ENCODE measurements around the gene EIPR1. TPM values are rescaled to one million over a fixed set of nuclear protein-coding genes. Genes with fewer than 3 reads are reported as not detected.
A peak's percentile ranks its signal among the peaks of the same experiment; 100 is the strongest.

Gene EIPR1
- total RNA-seq, 1 donor from 2014 or later, result 10.2 TPM

GRCh38 chr2:3405876-3406275 lies 28.3 kb upstream of the EIPR1 start:
- ATAC-seq, result peak; percentile 74
- intact Hi-C loops (cut with DNase I), result no loop called here
- no peak for DNase-seq (ENCODE audit: missing footprints)

- no peak for DNase-seq (ENCODE audit: missing footprints)
- peak; percentile 53 for ATAC-seq
- intact Hi-C loops (cut with DNase I), result no loop called here
Observed at GRCh38 chr2:3405307-3405706, 27.7 kb upstream of the EIPR1 start.

GRCh38 chr2:3404349-3404894 lies 26.8 kb upstream of the EIPR1 start:
- intact Hi-C loops (cut with DNase I), result no loop called here
- ATAC-seq (no peak), DNase-seq (ENCODE audit: missing footprints) (no peak)

GRCh38 chr2:3403587-3404334 lies 26.1 kb upstream of the EIPR1 start:
- no peak for ATAC-seq
- intact Hi-C loops (cut with DNase I), result no loop called here
- no peak for DNase-seq (ENCODE audit: missing footprints)

GRCh38 chr2:3399829-3400228 lies 22.2 kb upstream of the EIPR1 start:
- ATAC-seq (peak; percentile 95), DNase-seq (ENCODE audit: missing footprints) (no peak)
- intact Hi-C loops (cut with DNase I), result no loop called here

- DNase-seq (ENCODE audit: missing footprints), result no peak
- ATAC-seq, result no peak
- intact Hi-C loops (cut with DNase I), result no loop called here
Observed at GRCh38 chr2:3399381-3399780, 21.8 kb upstream of the EIPR1 start.

GRCh38 chr2:3398857-3399256 lies 21.2 kb upstream of the EIPR1 start:
- no peak for DNase-seq (ENCODE audit: missing footprints)
- intact Hi-C loops (cut with DNase I), result no loop called here
- ATAC-seq, result no peak

GRCh38 chr2:3396920-3397559 lies 19.4 kb upstream of the EIPR1 start:
- ATAC-seq, result no peak
- no peak for DNase-seq (ENCODE audit: missing footprints)
- intact Hi-C loops (cut with DNase I), result no loop called here

- DNase-seq (ENCODE audit: missing footprints) (no peak), ATAC-seq (no peak)
- intact Hi-C loops (cut with DNase I), result no loop called here
Observed at GRCh38 chr2:3392216-3392615, 14.6 kb upstream of the EIPR1 start.

GRCh38 chr2:3390041-3390440 lies 12.4 kb upstream of the EIPR1 start:
- no peak for ATAC-seq
- intact Hi-C loops (cut with DNase I), result no loop called here
- no peak for DNase-seq (ENCODE audit: missing footprints)

GRCh38 chr2:3389193-3389592 lies 11.6 kb upstream of the EIPR1 start:
- intact Hi-C loops (cut with DNase I), result no loop called here
- DNase-seq (ENCODE audit: missing footprints) (no peak), ATAC-seq (no peak)

GRCh38 chr2:3388412-3388738 lies 10.8 kb upstream of the EIPR1 start:
- intact Hi-C loops (cut with DNase I), result no loop called here
- DNase-seq (ENCODE audit: missing footprints) (no peak), ATAC-seq (no peak)

- DNase-seq (ENCODE audit: missing footprints) (no peak), ATAC-seq (no peak)
- intact Hi-C loops (cut with DNase I), result no loop called here
Observed at GRCh38 chr2:3387644-3388411, 10.2 kb upstream of the EIPR1 start.

- DNase-seq (ENCODE audit: missing footprints), result no peak
- no peak for ATAC-seq
- intact Hi-C loops (cut with DNase I), result no loop called here
Observed at GRCh38 chr2:3387011-3387410, 9.4 kb upstream of the EIPR1 start.

- ATAC-seq (no peak), DNase-seq (ENCODE audit: missing footprints) (no peak)
- intact Hi-C loops (cut with DNase I), result no loop called here
Observed at GRCh38 chr2:3386448-3386958, 8.9 kb upstream of the EIPR1 start.

- ATAC-seq (peak; percentile 93), DNase-seq (ENCODE audit: missing footprints) (peak; percentile 96)
- intact Hi-C loops (cut with DNase I), result loop anchor here (10.0 kb wide), 2 partner anchors 75 to 135 kb away; partner anchors contain the start of gene ADI1
Observed at GRCh38 chr2:3379647-3380534, 2.3 kb upstream of the EIPR1 start, which contains the start of gene TRAPPC12. TRAPPC12 (plus strand) TSS chr2:3379694; CDS start chr2:3387624, 7,930 bp downstream.

- intact Hi-C loops (cut with DNase I), result loop anchor here (10.0 kb wide), 2 partner anchors 76 to 136 kb away; partner anchors contain the start of gene ADI1
- no peak for ATAC-seq
- DNase-seq (ENCODE audit: missing footprints), result no peak
Observed at GRCh38 chr2:3379339-3379646, 1.7 kb upstream of the EIPR1 start.

- intact Hi-C loops (cut with DNase I), result loop anchor here (1.0 to 10.0 kb wide), 3 partner anchors 78 to 181 kb away; partner anchors contain the start of genes ADI1 and RNASEH1
- ATAC-seq (no peak), DNase-seq (ENCODE audit: missing footprints) (no peak)
Observed at GRCh38 chr2:3377279-3377611, 373 bp downstream of the EIPR1 start.
